22Rv1 (cell line): ENCODE results near the gene LAMA5.

Experiments used
- ZFX ChIP-seq: fragments of 450-650 bp; IDR thresholded peaks from 2 replicates; pipeline ENCODE4 v1.6.1; 2017; ENCODE audit warnings: antibody characterized with exemption, borderline replicate concordance
- TF ChIP-seq, protein P1 (sequence below): fragments of 450-650 bp; IDR thresholded peaks from 2 replicates; pipeline ENCODE4 v1.5.1; 2017; ENCODE audit warnings: mild to moderate bottlenecking

DNA sequence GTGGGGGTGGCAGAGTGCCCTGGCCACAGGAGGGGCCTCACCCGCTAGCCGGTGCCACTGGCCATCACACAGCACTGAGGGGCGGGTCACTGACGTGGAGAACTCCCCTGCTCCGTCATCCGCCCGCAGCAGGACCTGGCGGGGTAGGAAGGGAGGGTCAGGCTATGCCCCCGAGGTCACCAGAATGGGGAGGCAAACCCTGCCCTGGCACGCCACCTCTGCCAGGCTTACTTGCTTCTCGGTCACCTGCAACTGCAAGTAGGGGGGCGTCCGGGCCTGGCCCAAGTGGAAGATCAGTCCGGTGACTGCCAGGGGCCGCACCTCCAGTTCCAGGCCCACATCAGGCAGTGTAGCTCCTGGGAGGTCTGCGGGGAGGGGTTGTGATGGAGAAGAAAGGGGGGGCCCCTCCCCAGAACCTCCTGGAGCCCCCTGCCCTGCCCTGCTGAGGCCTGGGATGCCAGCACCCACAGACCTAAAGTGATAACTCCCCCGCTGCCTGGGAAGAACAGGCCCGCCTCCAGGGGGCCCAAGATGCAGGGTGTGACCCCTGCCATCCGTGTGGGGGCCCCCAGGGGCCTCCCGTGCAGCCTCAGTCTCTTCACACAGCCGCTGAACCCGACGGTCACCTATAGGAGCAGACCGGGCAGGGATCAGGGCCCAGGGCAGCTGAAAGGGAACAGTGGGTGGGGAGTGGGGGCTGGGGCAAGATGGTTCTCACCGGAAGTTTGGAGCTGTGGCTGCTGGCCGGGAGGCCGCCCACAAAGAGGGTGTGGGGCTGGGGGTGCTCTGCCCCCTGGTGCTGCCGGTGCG, 57.0 kb downstream of the LAMA5 start:
- TF ChIP-seq, protein P1, sequence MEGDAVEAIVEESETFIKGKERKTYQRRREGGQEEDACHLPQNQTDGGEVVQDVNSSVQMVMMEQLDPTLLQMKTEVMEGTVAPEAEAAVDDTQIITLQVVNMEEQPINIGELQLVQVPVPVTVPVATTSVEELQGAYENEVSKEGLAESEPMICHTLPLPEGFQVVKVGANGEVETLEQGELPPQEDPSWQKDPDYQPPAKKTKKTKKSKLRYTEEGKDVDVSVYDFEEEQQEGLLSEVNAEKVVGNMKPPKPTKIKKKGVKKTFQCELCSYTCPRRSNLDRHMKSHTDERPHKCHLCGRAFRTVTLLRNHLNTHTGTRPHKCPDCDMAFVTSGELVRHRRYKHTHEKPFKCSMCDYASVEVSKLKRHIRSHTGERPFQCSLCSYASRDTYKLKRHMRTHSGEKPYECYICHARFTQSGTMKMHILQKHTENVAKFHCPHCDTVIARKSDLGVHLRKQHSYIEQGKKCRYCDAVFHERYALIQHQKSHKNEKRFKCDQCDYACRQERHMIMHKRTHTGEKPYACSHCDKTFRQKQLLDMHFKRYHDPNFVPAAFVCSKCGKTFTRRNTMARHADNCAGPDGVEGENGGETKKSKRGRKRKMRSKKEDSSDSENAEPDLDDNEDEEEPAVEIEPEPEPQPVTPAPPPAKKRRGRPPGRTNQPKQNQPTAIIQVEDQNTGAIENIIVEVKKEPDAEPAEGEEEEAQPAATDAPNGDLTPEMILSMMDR, result no peak
- TF ChIP-seq ZFX, result no peak
